GM12891 (cell line): ENCODE data around the gene NME3.
A peak's percentile ranks its signal among the peaks of the same experiment; 100 is the strongest.

Source experiments
- DNase-seq: peaks from one replicate; pipeline ENCODE4 v3.0.0; 2011; ENCODE audit warnings: low spot score; ENCODE audit not compliant: insufficient read length
- FAIRE-seq: peaks from 2 replicates; lab custom pipeline; 2011; peaks lifted over from hg19 to GRCh38; lab: Jason Lieb, UNC
- PAX5 ChIP-seq: IDR thresholded peaks from 2 replicates; pipeline ENCODE4 v1.6.1; 2011; ENCODE audit warnings: low read length, moderate library complexity, mild to moderate bottlenecking; ENCODE audit not compliant: insufficient read depth, severe bottlenecking
- POLR2A ChIP-seq: IDR thresholded peaks from 2 replicates; pipeline ENCODE4 v1.6.1; 2011; ENCODE audit warnings: low read depth, low read length, control low read depth
- POLR2AphosphoS5 ChIP-seq: IDR thresholded peaks from 2 replicates; pipeline ENCODE4 v1.6.1; 2011; ENCODE audit warnings: low read depth, low read length, control low read depth
- POU2F2 ChIP-seq: IDR thresholded peaks from 2 replicates; pipeline ENCODE4 v1.6.1; 2011; ENCODE audit warnings: low read depth, mild to moderate bottlenecking, control low read depth, low read length, moderate library complexity
- SPI1 ChIP-seq: IDR thresholded peaks from 2 replicates; pipeline ENCODE4 v1.6.1; 2011; ENCODE audit warnings: low read depth, low read length, control low read depth
- TAF1 ChIP-seq: IDR thresholded peaks from 2 replicates; pipeline ENCODE4 v1.6.1; 2011; ENCODE audit warnings: low read depth, low read length, control low read depth

NME3 gene

DNA sequence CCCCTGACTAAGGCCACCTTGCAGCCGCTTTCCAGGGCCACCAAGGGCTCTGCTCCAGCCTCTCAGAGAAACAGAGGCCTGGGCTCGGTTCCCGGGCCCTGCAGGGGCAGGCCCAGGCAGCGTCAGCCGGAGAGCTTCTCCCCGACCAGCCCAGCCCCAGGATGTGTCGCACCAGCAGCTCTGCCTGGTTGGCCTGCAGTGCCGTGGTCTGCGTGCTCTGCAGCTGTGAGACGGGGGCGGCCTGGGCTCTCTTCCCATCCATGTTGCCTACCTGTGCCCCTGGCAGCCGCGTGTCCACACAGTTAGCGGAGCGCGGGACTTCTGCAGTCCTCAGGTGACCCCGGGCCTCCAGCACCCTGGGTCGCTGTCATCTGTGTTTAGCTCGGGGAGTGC is 17.4 kb upstream of the NME3 start:
- DNase-seq (no peak), FAIRE-seq (no peak)
- TF ChIP-seq TAF1 (no peak), SPI1 (no peak), POLR2A (no peak), POLR2AphosphoS5 (no peak), PAX5 (no peak), POU2F2 (no peak)

DNA sequence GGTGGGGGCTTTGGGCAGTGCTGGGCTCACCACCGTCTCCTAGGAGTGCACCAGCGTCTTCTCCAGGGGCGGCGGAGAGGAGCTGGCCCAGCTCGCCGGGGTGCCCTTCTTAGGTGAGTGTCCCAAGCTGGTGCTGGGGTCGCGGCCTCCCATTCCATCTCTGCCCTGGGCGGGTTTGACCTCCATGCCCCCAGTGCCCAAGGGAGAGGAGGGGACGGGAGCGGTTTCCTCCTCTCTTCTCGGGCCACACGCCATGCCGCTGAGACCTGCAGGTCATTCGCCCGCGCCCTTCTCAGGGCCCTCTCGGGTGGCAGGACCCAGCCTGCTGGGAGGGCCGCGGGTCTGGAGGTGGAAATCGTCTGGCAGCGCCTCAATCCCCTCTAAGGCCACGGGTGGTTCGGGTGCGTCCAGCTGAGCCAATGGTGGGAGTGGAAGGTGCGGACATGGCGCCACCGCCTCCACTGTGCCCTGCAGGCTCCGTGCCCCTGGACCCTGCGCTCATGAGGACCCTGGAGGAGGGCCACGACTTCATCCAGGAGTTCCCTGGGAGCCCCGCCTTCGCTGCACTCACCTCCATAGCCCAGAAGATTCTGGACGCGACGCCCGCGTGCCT is 16.9 kb upstream of the NME3 start:
- DNase-seq (no peak), FAIRE-seq (no peak)
- no peak for TF ChIP-seq POLR2AphosphoS5
- TF ChIP-seq POU2F2, result no peak
- no peak for TF ChIP-seq SPI1
- TF ChIP-seq PAX5, result no peak
- TF ChIP-seq TAF1, result no peak
- TF ChIP-seq POLR2A, result no peak

DNA sequence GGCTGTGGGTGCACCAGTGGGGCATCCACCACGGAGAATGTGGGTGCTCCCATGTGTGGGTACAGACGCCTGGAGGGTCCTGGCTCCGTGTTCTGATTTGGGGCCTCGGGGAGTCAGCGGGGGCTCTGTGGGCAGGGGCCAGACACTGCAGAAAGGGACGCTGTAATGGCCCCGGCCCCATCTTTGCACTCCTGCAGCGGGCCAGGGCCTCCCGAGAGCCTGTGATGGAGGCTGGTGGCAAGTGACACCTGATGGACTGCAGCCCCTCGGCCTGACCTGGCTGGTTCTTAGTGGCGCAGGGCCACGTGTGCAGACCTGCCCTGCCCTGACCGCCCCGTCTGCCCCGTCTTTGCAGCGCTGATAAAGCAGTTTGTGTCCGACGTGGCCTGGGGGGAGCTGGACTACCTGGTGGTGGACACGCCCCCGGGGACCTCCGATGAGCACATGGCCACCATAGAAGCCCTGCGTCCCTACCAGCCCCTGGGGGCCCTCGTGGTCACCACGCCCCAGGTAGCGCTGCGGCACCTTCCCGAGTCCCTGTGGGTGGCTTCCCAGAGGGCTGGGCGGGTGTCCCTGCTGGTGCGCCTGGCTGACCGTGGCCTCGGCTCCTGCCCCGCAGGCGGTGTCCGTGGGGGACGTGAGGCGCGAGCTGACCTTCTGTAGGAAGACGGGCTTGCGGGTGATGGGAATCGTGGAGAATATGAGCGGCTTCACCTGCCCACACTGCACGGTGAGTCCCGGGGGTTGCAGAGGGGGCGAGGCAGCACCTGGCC is 16.2 kb upstream of the NME3 start:
- TF ChIP-seq PAX5 (no peak), POLR2A (no peak), TAF1 (no peak), SPI1 (no peak), POU2F2 (no peak), POLR2AphosphoS5 (no peak)
- no peak for DNase-seq
- FAIRE-seq, result no peak

DNA sequence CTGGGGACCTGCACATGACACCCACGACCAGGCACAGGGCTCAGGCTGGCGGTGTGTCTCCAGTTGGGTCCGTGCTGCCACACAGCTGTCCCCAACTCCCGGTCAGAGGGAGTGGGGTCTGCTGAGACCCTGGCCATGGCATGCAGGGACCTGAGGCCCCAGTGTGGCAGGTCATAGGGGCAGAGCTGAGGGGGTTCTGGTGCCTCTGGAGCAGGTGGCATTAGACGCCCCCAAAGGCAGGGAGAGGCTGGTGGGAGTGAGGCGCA is 15.6 kb upstream of the NME3 start:
- DNase-seq (no peak), FAIRE-seq (no peak)
- no peak for TF ChIP-seq POLR2A

DNA sequence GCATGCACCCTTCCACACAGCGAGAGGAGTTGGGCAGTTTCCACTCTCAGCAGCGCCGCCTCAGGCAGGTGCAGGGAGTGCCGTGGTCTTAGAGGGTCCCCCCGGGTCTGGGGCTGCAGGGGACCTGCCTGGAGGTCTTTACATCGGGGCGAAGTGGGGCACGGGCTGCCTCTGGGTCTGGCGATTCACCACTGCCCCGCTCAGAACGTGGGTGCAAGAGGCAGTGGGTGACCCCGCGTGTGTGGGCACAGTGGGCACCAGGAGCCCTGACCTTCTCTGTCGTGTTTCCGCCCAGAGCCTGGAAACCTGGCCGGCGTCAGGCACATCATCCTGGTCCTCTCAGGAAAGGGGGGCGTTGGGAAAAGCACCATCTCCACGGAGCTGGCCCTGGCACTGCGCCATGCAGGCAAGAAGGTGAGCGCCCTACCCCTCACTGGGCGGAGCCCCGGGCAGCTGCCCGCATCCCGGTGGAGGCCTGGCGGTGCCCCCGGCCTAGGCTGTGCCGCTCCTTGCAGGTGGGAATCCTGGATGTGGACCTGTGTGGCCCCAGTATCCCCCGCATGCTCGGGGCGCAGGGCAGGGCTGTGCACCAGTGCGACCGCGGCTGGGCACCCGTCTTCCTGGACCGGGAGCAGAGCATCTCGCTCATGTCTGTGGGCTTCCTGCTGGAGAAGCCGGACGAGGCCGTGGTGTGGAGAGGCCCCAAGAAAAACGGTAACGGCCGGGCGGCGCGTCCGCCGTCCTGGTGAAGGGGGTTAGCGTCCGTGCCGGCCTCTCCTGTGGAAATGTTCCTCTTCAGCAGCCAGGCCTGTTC is 15.1 kb upstream of the NME3 start:
- TF ChIP-seq SPI1 (no peak), TAF1 (no peak), POLR2AphosphoS5 (no peak), POLR2A (no peak), PAX5 (no peak), POU2F2 (no peak)
- FAIRE-seq (no peak), DNase-seq (no peak)

DNA sequence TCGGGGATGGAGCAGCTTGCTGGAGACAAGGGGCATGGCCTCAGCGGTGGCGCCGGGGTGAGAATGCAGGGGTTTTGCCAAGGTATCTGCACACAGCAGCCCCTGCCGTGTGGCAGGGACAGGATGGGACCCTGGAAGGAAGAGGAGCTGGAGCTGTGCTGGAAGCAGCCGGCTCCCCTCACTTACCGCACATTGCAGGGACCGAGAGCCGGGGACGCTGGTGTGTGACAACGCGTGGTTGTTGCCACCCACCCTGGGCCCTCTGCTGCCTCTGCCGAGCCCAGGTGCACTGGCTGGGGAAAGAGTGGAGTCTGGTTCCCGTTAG is 14.5 kb upstream of the NME3 start:
- TF ChIP-seq POLR2AphosphoS5, result no peak
- TF ChIP-seq SPI1, result no peak
- no peak for TF ChIP-seq POU2F2
- no peak for TF ChIP-seq TAF1
- no peak for TF ChIP-seq PAX5
- TF ChIP-seq POLR2A, result no peak
- FAIRE-seq, result no peak

DNA sequence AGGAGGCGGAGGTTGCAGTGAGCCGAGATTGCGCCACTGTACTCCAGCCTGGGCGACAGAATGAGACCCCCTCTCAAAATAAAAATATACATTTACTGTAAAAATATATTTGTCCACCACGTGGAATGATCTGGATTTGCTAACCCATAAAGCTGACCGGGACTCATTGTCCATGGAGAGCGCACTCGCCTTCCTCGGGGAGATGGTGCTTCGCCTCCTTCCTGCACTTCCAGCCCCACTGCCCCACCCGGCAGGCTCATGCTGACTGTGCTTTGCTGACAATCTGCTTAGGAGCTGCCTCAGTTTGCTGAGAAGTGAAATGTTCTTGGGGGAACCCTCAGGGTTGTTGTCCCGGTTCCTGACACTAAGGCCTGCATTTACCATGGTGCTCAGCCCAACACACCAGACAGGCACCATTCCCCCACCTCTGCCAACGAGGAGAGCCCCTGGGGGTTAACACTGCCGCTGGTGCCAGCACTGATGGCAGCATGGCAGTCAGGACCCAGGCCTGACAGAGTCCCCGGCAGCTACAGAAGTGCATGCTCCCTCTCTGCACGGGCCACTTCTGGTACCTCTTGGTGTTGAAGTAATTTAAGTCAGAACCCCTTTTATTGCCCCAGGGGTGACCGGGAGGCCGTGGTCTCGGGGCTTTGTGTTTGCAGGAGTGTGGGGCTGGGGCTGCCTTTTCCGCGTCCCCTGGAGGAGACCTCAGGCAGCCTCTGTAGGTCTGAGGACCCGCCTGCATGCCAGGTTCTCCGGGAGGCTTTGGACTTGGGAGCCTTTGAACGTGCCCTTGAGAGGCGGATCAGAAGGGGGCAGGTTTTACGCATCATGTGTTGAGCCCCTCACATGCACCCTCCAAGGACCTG is 13.9 kb upstream of the NME3 start:
- FAIRE-seq (no peak), DNase-seq (no peak)
- TF ChIP-seq TAF1 (no peak), PAX5 (no peak), POLR2A (no peak)

More for the DNA sequence above, 14.5 kb upstream of the NME3 start:
- no peak for DNase-seq

DNA sequence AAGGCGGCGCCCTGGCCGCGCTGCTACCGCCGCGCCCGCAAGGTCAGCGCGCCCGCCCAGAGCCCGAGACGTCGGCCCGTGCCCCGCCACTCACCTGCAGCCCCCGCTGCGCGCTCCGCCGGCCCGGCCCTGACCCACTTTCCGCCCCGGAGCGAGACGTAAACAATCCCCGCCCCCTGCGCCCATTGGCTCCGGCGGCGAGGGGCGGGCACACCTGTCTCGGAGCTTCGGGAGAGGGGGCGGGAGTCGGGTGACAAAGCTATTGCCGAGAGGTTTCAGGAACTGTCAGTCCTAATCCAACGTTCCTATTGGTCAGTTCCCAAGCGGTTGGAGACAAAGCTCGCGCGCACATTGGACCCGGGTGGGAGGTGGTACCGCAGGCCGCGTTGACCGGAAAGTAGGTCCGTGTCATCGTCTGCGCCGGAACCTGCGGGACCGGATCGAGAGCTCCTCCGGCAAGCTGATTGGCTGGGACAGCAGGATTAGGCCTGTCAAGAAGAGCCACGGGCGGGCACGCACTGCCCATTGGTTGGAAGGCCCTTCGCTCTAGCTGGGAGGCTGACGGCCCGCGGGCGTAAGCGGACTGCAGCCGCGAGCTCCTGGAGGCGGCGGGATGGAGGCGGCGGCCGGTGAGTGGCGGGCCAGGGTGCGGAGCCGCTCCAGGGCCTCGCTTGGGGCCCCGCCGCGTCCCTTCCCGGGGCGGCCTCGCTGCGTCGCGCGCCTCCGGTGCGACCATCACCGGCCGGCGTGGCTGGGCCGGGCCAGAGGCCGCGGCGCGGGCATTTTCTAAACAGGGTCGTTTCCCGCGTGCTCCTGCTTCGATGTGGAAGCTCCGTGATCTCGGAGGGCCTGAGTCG is 11.3 kb upstream of the NME3 start, which contains the start of the genes NUBP2 and SPSB3:
Gene NUBP2, plus strand, starts transcription at position 553 of the 857 bp plus-strand sequence. Its CDS starts 61 bp downstream, at position 614.
Gene SPSB3, minus strand, starts transcription at position 164 of the 857 bp plus-strand sequence. CDS start 1,088 bp downstream, outside the sequence.
- DNase-seq (peak; percentile 99), FAIRE-seq (peak; percentile 100)
- TF ChIP-seq POLR2AphosphoS5, result peak; percentile 29; the same call in 1 of the 2 replicates
- peak; percentile 29 for TF ChIP-seq POU2F2
- peak; percentile 55 for TF ChIP-seq TAF1
- TF ChIP-seq SPI1, result no peak
- TF ChIP-seq POLR2A, result peak; percentile 80

DNA sequence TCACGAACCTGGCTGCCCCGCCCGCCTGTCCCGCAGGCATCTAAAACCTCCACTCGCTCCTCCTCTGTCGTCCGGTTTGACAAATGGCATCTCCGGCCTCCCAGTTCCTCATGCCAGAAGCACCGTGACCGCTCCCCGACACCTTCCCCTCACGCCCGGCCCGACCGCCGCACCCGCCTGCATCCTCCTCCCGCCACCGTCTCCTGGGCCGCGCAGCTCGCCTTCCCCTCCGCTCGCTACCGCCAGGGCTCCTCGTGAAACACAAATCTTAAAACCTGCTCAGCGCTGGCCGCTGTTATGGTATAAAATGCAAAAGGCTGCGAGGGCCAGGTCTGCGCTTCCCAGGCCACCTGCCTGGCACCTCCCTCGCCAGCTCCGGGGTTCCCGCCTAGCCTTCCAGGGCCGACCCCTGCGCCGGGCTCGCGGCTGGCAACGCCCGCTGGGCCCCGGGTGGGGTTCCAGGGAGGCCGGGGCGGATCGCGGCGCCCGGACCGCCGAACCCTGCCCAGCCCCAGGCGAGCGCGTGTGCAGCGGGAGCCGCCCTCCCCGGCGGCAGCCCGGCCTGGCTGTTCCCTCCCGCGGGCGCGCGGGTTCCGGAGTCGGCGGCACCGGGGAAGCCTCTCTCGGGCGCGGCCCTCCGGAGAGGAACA is 10.5 kb upstream of the NME3 start:
- TF ChIP-seq SPI1, result peak; percentile 29; the same call in 1 of the 2 replicates
- TF ChIP-seq TAF1, result no peak
- FAIRE-seq, result peak; percentile 71
- DNase-seq, result no peak

DNA sequence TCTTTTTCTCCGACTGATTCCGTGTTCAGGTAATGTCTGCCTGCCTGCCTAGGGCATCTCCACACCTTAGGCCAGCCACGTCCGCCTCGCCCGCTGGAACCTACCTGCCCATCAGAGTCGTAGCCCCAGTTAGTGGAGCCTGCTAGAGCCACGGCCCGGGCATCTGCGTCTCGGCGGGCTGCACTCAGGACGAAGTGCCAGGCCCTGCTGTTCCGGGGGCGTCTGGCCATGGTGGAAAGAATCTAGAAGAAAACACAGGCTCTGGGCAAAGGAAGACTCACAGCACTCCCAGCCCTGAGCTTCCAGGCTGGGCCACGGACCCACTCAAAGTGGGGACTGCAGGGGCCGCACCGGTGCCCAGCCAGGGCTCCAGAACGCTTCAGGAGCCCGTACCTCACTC is 9.9 kb upstream of the NME3 start:
- FAIRE-seq, result no peak
- DNase-seq, result no peak
- TF ChIP-seq SPI1 (no peak), POLR2A (no peak), POU2F2 (no peak), TAF1 (no peak), POLR2AphosphoS5 (no peak)
